ENCODE measurements around the gene CLIC4. TPM values are rescaled to one million over a fixed set of nuclear protein-coding genes. Genes with fewer than 3 reads are reported as not detected.
A peak's percentile ranks its signal among the peaks of the same experiment; 100 is the strongest.

The CLIC4 gene
- total RNA-seq, 6 experiments from 2014 or later: 517 to 729 (median 548) TPM

DNA sequence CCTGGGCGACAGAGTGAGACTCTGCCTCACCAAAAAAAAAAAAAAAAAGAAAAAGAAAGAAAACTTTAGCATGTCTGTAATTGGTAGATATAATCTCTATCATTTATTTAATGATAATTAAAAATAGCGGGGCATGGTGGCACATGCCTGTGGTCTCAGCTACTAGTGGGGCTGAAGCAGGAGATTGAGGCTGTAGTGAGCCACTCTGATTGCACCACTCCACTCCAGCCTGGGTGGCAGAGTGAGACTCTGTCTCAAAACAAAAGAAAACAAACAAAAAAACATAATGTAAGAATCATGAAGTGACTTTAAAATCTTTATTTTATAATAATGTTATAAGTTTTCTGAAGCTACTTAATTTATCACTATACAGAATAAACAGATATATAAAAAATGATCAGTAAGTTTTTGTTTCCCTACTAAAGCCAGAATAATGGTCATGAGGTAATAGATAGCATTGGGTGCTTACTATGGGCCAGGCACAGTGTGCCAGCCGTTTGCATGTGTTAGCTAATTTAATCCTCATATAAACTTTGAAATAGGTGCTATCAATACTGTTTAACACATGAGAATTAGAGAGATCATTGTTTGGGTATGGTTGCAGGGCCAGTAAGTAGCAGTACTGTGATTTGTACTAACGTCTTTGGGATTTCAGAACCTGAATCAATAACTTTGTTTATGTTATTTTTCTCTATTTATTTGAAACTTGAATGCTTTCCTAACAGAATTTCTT lies 23.8 kb downstream of the CLIC4 start:
- no peak for DNase-seq
- Mint-ChIP-seq H3K4me3 (peak overlapping the region; percentile 82; the same call in 1 of the 2 replicates), H3K27me3 (ENCODE audit: insufficient read depth) (no peaks in the 10 kb centered on the region), H3K4me1 (ENCODE audit: low read depth) (peaks cover 82% of the 10 kb centered on the region), H3K36me3 (ENCODE audit: low read depth) (peaks cover 9% of the 10 kb centered on the region), H3K27ac (peak overlapping the region; percentile 95), H3K9me3 (no peaks in the 10 kb centered on the region)
- no peak for TF ChIP-seq CTCF (IDR thresholded peaks at IDR 0.05)

DNA sequence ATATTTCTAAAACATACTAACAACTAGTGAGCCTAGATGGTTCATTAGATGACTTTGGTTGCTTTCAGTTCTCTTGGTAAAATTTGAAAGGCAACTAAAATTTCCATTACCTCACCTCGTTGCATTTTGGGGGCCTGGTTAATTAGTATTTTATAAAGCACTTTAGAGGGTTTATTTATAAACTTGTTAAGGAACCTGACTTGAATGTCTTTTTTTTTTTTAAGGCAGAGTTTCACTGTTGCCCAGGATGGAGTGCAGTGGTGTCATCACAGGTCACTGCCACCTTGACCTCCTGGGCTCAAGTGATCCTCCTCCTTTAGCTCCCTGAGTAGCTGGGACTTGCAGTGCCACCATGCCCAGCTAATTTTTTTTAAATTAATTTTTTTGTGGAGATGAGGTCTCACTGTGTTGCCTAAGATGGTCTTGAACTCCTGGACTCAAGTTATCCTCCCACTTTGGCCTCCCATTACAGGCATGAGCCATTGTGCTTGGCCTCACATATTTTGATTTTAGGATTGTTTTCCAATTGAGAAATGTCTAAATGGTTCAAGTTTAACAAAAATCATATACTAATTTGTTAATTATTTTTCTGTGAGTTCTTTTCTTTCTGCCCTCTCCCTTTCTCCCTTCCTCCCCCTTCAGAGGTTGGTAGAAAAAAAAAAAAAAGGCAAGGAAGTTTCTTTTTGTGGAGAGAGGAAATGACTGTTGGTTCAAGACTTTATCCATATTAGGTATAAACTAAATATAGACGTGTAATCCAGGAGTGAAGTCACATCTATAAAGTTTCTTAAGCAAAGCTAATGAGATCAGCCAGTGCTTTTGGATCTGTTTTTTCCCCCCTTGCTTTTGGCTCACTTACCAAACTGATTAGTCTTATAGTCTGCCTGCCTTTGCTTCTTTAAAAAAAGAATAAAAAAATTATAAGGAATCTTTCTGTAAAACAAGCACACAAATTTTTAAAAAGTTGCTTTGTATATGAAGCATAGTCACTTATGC lies 24.7 kb downstream of the CLIC4 start:
- peaks cover 16% of the 10 kb centered on the region for H3K36me3 Mint-ChIP-seq (ENCODE audit: low read depth)
- DNase-seq: peak; percentile 90
- peaks cover 86% of the 10 kb centered on the region for H3K4me1 Mint-ChIP-seq (ENCODE audit: low read depth)
- no peak for TF ChIP-seq CTCF (IDR thresholded peaks at IDR 0.05)
- no peaks in the 10 kb centered on the region for H3K27me3 Mint-ChIP-seq (ENCODE audit: insufficient read depth)
- H3K9me3 Mint-ChIP-seq: no peaks in the 10 kb centered on the region
- H3K4me3 Mint-ChIP-seq: peak overlapping the region; percentile 82
- peak overlapping the region; percentile 95 for H3K27ac Mint-ChIP-seq

GRCh38 chr1:24770881-24771280 lies 25.6 kb downstream of the CLIC4 start:
- DNase-seq: peak; percentile 31
- Mint-ChIP-seq H3K9me3 (no peaks in the 10 kb centered on the region), H3K27ac (peak overlapping the region; percentile 95), H3K4me3 (peak overlapping the region; percentile 82), H3K27me3 (ENCODE audit: insufficient read depth) (no peaks in the 10 kb centered on the region), H3K4me1 (ENCODE audit: low read depth) (peaks cover 86% of the 10 kb centered on the region), H3K36me3 (ENCODE audit: low read depth) (peaks cover 23% of the 10 kb centered on the region)
- TF ChIP-seq CTCF (IDR thresholded peaks at IDR 0.05): no peak

GRCh38 chr1:24771574-24771973 lies 26.3 kb downstream of the CLIC4 start:
- TF ChIP-seq CTCF (IDR thresholded peaks at IDR 0.05): no peak
- Mint-ChIP-seq H3K9me3 (no peaks in the 10 kb centered on the region), H3K27ac (peak overlapping the region; percentile 95), H3K27me3 (ENCODE audit: insufficient read depth) (no peaks in the 10 kb centered on the region), H3K4me3 (peak overlapping the region; percentile 67), H3K36me3 (ENCODE audit: low read depth) (peaks cover 23% of the 10 kb centered on the region), H3K4me1 (ENCODE audit: low read depth) (peaks cover 84% of the 10 kb centered on the region)
- DNase-seq: no peak

DNA sequence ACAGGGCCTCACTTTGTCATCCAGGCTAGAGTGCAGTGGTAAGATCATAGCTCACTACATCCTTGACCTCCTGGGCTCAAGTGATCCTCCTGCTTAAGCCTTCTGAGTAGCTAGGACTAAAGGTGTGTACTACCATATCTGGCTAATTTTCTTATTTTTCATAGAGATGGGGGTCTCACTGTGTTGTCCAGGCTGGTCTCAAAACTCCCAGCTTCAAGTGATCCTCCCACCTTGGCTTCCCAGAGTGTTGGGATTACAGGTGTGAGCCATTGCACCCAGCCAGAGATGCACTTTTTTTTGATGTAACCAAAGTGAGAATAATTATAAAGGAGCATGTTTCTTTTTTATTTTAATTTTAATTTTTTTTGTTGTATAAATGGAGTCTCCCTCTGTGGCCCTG lies 28.4 kb downstream of the CLIC4 start:
- Mint-ChIP-seq H3K27ac (peak overlapping the region; percentile 20; the same call in 1 of the 2 replicates), H3K4me1 (ENCODE audit: low read depth) (peaks cover 91% of the 10 kb centered on the region), H3K9me3 (no peaks in the 10 kb centered on the region), H3K27me3 (ENCODE audit: insufficient read depth) (no peaks in the 10 kb centered on the region), H3K36me3 (ENCODE audit: low read depth) (peaks cover 31% of the 10 kb centered on the region), H3K4me3 (no peak overlapping the region)
- DNase-seq: no peak
- no peak for TF ChIP-seq CTCF (IDR thresholded peaks at IDR 0.05)
